Activated CD8-positive, alpha-beta T cell treated with anti-CD3 and anti-CD28 coated beads for 36 hours (primary cell): ENCODE data around the gene PCSK1. TPM values are rescaled to one million over a fixed set of nuclear protein-coding genes. Genes with fewer than 3 reads are reported as not detected.

ENCODE experiments used
- ATAC-seq: fragments of 200-7000 bp; cut with Tn5 transposase; one replicate; pipeline ENCODE4 v1.10.0; 2021; ENCODE audit warnings: mild to moderate bottlenecking, moderate library complexity
- CTCF ChIA-PET: fragments of 350-600 bp; sonication (Branson Sonifier 250); formaldehyde crosslinking; loops from one replicate; lab custom pipeline; 2021; ENCODE audit warnings: antibody characterized with exemption; lab: Charles Lee
- POLR2A ChIA-PET: fragments of 350-600 bp; sonication (Branson Sonifier 250); formaldehyde crosslinking; loops from one replicate; lab custom pipeline; 2021; ENCODE audit warnings: antibody characterized with exemption; lab: Charles Lee
- DNase-seq: peaks from one replicate; pipeline ENCODE4 v3.0.0-alpha.2; 2020
- H3K27ac Mint-ChIP-seq: one replicate; pipeline ENCODE4 v1.8.0; 2021; ENCODE audit warnings: mild to moderate bottlenecking, mixed read lengths
- H3K27me3 Mint-ChIP-seq: one replicate; pipeline ENCODE4 v1.8.0; 2021; ENCODE audit warnings: mixed read lengths
- H3K36me3 Mint-ChIP-seq: one replicate; pipeline ENCODE4 v1.8.0; 2021; ENCODE audit warnings: low read depth, mixed read lengths
- H3K4me1 Mint-ChIP-seq: one replicate; pipeline ENCODE4 v1.8.0; 2021; ENCODE audit warnings: low read depth, mixed read lengths
- H3K4me3 Mint-ChIP-seq: one replicate; pipeline ENCODE4 v1.8.0; 2021; ENCODE audit warnings: mild to moderate bottlenecking, moderate library complexity, mixed read lengths
- H3K9me3 Mint-ChIP-seq: one replicate; pipeline ENCODE4 v1.8.0; 2021; ENCODE audit warnings: mixed read lengths
- intact Hi-C: fragments of 100-400 bp; cut with micrococcal nuclease; formaldehyde crosslinking; loops from one replicate; pipeline ENCODE4 v1.10.0; 2022
- total RNA-seq, 2 experiments: library from RNA; stranded (reverse); gene quantifications; one replicate each; pipeline ENCODE4 v1.2.3, GENCODE V29; 2021
- TF ChIP-seq, protein P1 (sequence below): fragments of 200-600 bp; IDR thresholded peaks from one replicate; pipeline ENCODE4 v1.8.0; 2022; ENCODE audit warnings: antibody characterized with exemption, mild to moderate bottlenecking

Gene PCSK1
- total RNA-seq, 2 experiments from 2014 or later = not detected

- Mint-ChIP-seq H3K9me3 (no peaks in the 10 kb centered on the region), H3K4me1 (no peaks in the 10 kb centered on the region), H3K36me3 (no peaks in the 10 kb centered on the region), H3K27me3 (peaks cover 4% of the 10 kb centered on the region), H3K4me3 (no peak overlapping the region), H3K27ac (no peak overlapping the region)
- POLR2A ChIA-PET = interaction anchor here (1.0 kb wide), 1 partner anchor 278 kb away, joined by 3 read pairs; no protein-coding TSS in a partner anchor
- ATAC-seq (no peak), DNase-seq (no peak)
- TF ChIP-seq, protein P1, sequence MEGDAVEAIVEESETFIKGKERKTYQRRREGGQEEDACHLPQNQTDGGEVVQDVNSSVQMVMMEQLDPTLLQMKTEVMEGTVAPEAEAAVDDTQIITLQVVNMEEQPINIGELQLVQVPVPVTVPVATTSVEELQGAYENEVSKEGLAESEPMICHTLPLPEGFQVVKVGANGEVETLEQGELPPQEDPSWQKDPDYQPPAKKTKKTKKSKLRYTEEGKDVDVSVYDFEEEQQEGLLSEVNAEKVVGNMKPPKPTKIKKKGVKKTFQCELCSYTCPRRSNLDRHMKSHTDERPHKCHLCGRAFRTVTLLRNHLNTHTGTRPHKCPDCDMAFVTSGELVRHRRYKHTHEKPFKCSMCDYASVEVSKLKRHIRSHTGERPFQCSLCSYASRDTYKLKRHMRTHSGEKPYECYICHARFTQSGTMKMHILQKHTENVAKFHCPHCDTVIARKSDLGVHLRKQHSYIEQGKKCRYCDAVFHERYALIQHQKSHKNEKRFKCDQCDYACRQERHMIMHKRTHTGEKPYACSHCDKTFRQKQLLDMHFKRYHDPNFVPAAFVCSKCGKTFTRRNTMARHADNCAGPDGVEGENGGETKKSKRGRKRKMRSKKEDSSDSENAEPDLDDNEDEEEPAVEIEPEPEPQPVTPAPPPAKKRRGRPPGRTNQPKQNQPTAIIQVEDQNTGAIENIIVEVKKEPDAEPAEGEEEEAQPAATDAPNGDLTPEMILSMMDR = no peak
- CTCF ChIA-PET = interaction anchor here (1.2 kb wide), 1 partner anchor 127 kb away, joined by 3 read pairs; no protein-coding TSS in a partner anchor
- intact Hi-C loops = no loop called here
These were observed 41.0 kb upstream of the PCSK1 start for GRCh38 chr5:96474073-96474472.

DNA sequence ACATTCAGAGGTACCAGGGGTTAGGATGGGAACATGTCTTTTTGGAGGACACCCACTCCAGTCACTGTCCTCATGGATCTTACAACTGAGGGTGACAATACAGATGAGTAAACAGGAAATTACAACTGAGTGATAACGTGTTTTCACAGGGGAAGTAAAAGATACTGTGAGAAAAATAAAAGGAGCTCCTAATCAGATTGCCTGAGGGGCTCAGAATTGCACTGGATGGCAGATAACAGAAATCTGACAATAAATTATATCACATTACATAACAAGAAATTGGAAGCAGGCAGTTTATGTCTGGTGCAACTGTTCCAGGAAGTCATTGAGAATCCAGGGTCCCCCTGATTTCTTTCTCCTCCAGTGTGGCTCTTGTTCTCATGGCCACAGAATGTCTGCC is 40.1 kb upstream of the PCSK1 start:
- H3K4me3 Mint-ChIP-seq = no peak overlapping the region
- H3K27me3 Mint-ChIP-seq = peaks cover 9% of the 10 kb centered on the region
- no peaks in the 10 kb centered on the region for H3K9me3 Mint-ChIP-seq
- TF ChIP-seq, protein P1 = no peak
- CTCF ChIA-PET = interaction anchor here (2.1 kb wide), 1 partner anchor 11 kb away, joined by 7 read pairs; no protein-coding TSS in a partner anchor
- ATAC-seq (no peak), DNase-seq (no peak)
- POLR2A ChIA-PET = interaction anchor here (1.0 kb wide), 1 partner anchor 279 kb away, joined by 3 read pairs; no protein-coding TSS in a partner anchor
- H3K27ac Mint-ChIP-seq = no peak overlapping the region
- no peaks in the 10 kb centered on the region for H3K36me3 Mint-ChIP-seq
- no peaks in the 10 kb centered on the region for H3K4me1 Mint-ChIP-seq
- intact Hi-C loops = no loop called here

DNA sequence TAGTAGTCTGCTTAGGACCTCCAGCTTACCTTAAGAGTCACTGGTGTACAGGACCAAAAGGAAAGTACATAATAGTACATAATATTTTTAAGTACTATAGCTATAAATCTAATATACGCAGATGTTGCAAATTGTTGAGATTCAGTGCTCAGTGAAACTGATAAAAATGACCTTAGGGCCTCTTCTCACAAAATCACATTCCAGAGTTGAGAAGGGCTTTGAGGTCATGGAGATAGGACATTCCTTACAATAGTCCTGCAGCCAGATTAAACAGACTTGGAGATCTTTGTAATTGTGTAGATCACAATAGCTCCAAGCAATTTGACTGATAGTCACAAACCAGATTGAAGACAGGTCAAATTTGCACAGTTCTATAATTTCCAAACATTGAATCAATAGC is 37.7 kb upstream of the PCSK1 start:
- CTCF ChIA-PET = interaction anchor here (0.9 to 1.5 kb wide), 3 partner anchors 9 to 135 kb away, joined by 3 to 5 read pairs (median 4); no protein-coding TSS in a partner anchor
- no peaks in the 10 kb centered on the region for H3K9me3 Mint-ChIP-seq
- TF ChIP-seq, protein P1 = no peak

GRCh38 chr5:96468956-96469355 is 35.9 kb upstream of the PCSK1 start:
- TF ChIP-seq, protein P1 = no peak
- ATAC-seq (no peak), DNase-seq (no peak)
- H3K4me1 Mint-ChIP-seq = no peaks in the 10 kb centered on the region
- ChIA-PET CTCF (interaction anchor here (1.6 kb wide), 1 partner anchor 126 kb away, joined by 3 read pairs; no protein-coding TSS in a partner anchor), POLR2A (no interaction called here)
- no peaks in the 10 kb centered on the region for H3K36me3 Mint-ChIP-seq
- H3K9me3 Mint-ChIP-seq = no peaks in the 10 kb centered on the region
- no peak overlapping the region for H3K27ac Mint-ChIP-seq
- H3K4me3 Mint-ChIP-seq = no peak overlapping the region
- peaks cover 13% of the 10 kb centered on the region for H3K27me3 Mint-ChIP-seq
- intact Hi-C loops = no loop called here

More for the DNA sequence above, 37.7 kb upstream of the PCSK1 start:
- Mint-ChIP-seq H3K27me3 (peaks cover 12% of the 10 kb centered on the region), H3K4me1 (no peaks in the 10 kb centered on the region), H3K36me3 (no peaks in the 10 kb centered on the region), H3K4me3 (no peak overlapping the region), H3K27ac (no peak overlapping the region)
- ATAC-seq (no peak), DNase-seq (no peak)
- POLR2A ChIA-PET = no interaction called here
- intact Hi-C loops = no loop called here

GRCh38 chr5:96463091-96463490 is 30.0 kb upstream of the PCSK1 start:
- Mint-ChIP-seq H3K4me3 (no peak overlapping the region), H3K36me3 (no peaks in the 10 kb centered on the region), H3K9me3 (no peaks in the 10 kb centered on the region), H3K4me1 (no peaks in the 10 kb centered on the region), H3K27me3 (peaks cover 7% of the 10 kb centered on the region), H3K27ac (no peak overlapping the region)
- ChIA-PET CTCF (interaction anchor here (2.2 kb wide), 1 partner anchor 23 kb away, joined by 5 read pairs; no protein-coding TSS in a partner anchor), POLR2A (no interaction called here)
- TF ChIP-seq, protein P1 = no peak
- ATAC-seq (no peak), DNase-seq (no peak)
- intact Hi-C loops = no loop called here
